Rectal smooth muscle tissue (tissue), 1 donor: ENCODE results near the gene RNU7-1.

Experiments
- H3K27ac ChIP-seq: one replicate; pipeline ENCODE4 v1.7.0; 2013; ENCODE audit warnings: low read depth, low read length, inconsistent platforms
- H3K27me3 ChIP-seq: one replicate; pipeline ENCODE4 v1.7.0; 2013; ENCODE audit warnings: low read length; ENCODE audit not compliant: control insufficient read depth, insufficient read depth
- H3K36me3 ChIP-seq: one replicate; pipeline ENCODE4 v1.7.0; 2013; ENCODE audit warnings: low read length; ENCODE audit not compliant: control insufficient read depth, insufficient read depth
- H3K4me1 ChIP-seq: one replicate; pipeline ENCODE4 v1.7.0; 2013; ENCODE audit warnings: low read length; ENCODE audit not compliant: control insufficient read depth, insufficient read depth
- H3K4me3 ChIP-seq: one replicate; pipeline ENCODE4 v1.7.0; 2013; ENCODE audit warnings: low read length
- H3K9ac ChIP-seq: one replicate; pipeline ENCODE4 v1.7.0; 2013; ENCODE audit warnings: low read length

RNU7-1 gene

DNA sequence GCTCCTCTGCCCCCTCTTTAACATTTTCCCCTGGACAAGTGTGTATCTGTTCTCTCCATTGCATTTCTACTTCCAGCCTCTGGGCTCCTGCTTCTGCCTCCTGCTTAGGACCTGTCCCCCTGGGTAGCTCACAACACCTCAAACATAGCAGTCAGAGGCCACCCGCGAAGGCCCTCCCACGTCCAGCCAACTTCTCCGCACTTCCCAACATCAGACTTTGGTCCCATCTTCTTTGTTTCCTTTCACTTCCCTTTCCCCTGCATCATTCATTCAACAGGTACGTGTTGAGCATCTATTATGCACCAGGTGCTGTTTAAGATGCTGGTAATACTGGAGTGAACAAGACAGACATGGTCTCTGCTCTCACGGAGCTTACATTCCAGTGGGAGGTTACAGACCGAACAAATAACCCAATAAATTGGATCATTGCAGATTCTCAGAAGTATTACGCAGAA is 3.3 kb downstream of the RNU7-1 start:
- no peaks in the 10 kb centered on the region for H3K27me3 ChIP-seq
- H3K4me1 ChIP-seq: peaks cover 16% of the 10 kb centered on the region
- no peak overlapping the region for H3K9ac ChIP-seq
- H3K36me3 ChIP-seq: no peaks in the 10 kb centered on the region
- no peak overlapping the region for H3K27ac ChIP-seq
- peak overlapping the region; percentile 59 for H3K4me3 ChIP-seq

DNA sequence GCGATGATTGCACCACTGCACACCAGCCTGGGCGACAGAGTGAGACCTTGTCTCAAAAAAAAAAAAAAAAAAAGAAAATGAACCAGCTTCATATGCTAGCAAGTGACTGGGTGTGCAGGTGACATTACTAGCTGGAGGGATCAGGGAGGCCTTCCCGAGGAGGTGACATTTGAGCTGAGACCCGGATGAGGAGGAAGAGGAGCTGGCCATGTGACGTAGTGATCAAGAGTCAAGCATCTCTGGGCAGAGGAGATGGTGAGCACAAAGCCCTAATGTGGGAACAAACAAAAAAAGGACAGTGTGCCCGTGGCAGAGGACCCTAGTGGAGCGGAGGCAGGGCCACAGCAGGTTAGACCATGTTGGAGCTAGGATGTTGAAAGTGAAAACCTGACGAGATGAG is 4.0 kb downstream of the RNU7-1 start:
- Histone ChIP-seq H3K9ac (no peak overlapping the region), H3K4me1 (peaks cover 16% of the 10 kb centered on the region), H3K27me3 (no peaks in the 10 kb centered on the region), H3K36me3 (no peaks in the 10 kb centered on the region), H3K4me3 (no peak overlapping the region), H3K27ac (no peak overlapping the region)

DNA sequence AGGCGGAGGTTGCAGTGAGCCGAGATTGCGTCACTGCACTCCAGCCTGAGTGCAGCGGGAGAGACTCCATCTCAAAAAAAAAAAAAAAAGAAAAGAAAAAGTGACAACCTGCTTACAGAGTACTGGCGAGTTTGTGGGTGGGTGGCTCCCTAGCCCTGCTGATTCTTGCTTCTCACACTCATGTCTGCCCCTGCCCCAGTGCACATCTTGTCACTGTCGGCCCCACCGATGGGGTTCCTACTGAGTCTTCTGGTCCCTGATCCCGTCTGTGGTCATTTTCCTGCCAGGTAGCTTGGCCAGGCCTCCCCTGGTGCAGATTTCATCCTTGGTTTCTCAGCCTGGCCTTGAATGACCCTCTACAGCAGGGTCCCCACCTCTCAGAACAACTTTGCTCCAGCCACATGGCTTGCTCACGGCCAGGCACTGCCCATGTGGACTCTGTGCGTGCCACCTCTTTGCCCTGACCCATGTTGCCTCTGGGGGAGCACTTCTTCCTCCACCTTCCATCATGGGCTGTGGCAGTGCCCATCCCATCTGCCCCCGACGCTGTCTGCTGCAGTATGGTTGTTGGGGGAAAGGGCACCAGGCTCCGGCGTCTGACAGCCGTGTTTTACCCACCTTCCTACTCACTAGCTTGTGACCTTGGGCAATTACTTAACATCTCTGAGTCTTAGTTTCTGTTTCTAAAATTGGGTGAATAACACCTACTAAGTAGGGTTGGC is 5.4 kb downstream of the RNU7-1 start:
- H3K9ac ChIP-seq: no peak overlapping the region
- no peak overlapping the region for H3K27ac ChIP-seq
- no peaks in the 10 kb centered on the region for H3K27me3 ChIP-seq
- peaks cover 8% of the 10 kb centered on the region for H3K4me1 ChIP-seq
- no peaks in the 10 kb centered on the region for H3K36me3 ChIP-seq
- no peak overlapping the region for H3K4me3 ChIP-seq

- H3K27me3 ChIP-seq: no peaks in the 10 kb centered on the region
- no peak overlapping the region for H3K9ac ChIP-seq
- H3K27ac ChIP-seq: no peak overlapping the region
- H3K36me3 ChIP-seq: no peaks in the 10 kb centered on the region
- H3K4me1 ChIP-seq: peaks cover 3% of the 10 kb centered on the region
- no peak overlapping the region for H3K4me3 ChIP-seq
Observed at GRCh38 chr12:6950401-6950801, 6.8 kb downstream of the RNU7-1 start.

- H3K4me1 ChIP-seq: no peaks in the 10 kb centered on the region
- peak within 1 kb of the TSS; percentile 39 for H3K9ac ChIP-seq
- H3K27me3 ChIP-seq: no peaks in the 10 kb centered on the region
- peak within 1 kb of the TSS; percentile 37 for H3K27ac ChIP-seq
- no peaks in the 10 kb centered on the region for H3K36me3 ChIP-seq
- peak within 1 kb of the TSS; percentile 62 for H3K4me3 ChIP-seq
Observed at GRCh38 chr12:6950811-6951540, 7.4 kb downstream of the RNU7-1 start, which contains the start of gene PTPN6. Gene PTPN6 (plus strand): TSS chr12:6951356. CDS start chr12:6951513, 157 bp downstream.

- peak overlapping the region; percentile 62 for H3K4me3 ChIP-seq
- H3K27me3 ChIP-seq: no peaks in the 10 kb centered on the region
- H3K27ac ChIP-seq: peak overlapping the region; percentile 37
- peaks cover 2% of the 10 kb centered on the region for H3K36me3 ChIP-seq
- no peaks in the 10 kb centered on the region for H3K4me1 ChIP-seq
- H3K9ac ChIP-seq: peak overlapping the region; percentile 39
Observed at GRCh38 chr12:6951551-6952120, 8.0 kb downstream of the RNU7-1 start.

DNA sequence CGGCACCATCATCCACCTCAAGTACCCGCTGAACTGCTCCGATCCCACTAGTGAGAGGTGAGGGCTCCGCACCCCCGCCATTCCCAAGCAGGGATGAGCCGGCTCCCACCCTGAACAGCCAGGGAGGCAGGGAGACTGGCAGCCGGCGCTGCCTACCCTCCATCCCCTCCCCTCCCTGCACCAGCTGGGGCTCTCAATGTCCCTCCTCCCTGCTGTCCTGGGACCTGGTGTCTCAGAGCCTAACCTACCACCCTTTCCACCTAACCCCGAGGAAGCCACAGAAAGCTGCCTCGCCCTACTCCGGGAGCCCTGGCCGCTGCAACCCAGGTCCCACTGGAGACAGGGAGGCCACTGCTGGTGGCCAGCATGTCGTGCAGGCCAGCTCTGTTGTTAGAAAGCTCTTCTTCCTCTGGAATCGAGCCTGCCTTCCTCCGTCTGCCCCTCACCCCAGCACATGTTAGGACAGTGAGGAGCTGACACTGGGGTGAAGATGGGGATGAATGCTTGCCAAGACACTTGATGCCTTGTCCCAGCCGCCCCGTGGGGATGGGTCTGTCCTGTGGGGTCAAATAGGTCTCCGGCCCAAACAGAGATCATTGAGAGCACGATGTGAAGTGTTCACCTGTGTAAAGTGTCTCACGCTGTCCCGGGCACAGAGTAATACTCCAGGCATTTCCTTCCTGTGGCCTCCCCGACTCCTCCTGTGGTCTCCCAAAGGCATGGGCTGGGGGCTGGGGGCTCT is 8.7 kb downstream of the RNU7-1 start:
- H3K4me1 ChIP-seq: no peaks in the 10 kb centered on the region
- peaks cover 2% of the 10 kb centered on the region for H3K36me3 ChIP-seq
- peak overlapping the region; percentile 62 for H3K4me3 ChIP-seq
- H3K9ac ChIP-seq: peak overlapping the region; percentile 39
- H3K27ac ChIP-seq: no peak overlapping the region
- H3K27me3 ChIP-seq: no peaks in the 10 kb centered on the region

GRCh38 chr12:6952863-6953441 is 9.3 kb downstream of the RNU7-1 start:
- peak overlapping the region; percentile 62 for H3K4me3 ChIP-seq
- H3K4me1 ChIP-seq: no peaks in the 10 kb centered on the region
- peak overlapping the region; percentile 38 for H3K9ac ChIP-seq

GRCh38 chr12:6953442-6954315 is 10.1 kb downstream of the RNU7-1 start:
- Histone ChIP-seq H3K4me1 (no peaks in the 10 kb centered on the region), H3K36me3 (peaks cover 2% of the 10 kb centered on the region), H3K27me3 (no peaks in the 10 kb centered on the region), H3K27ac (no peak overlapping the region), H3K4me3 (peak overlapping the region; percentile 62), H3K9ac (peak overlapping the region; percentile 38)

More at GRCh38 chr12:6952863-6953441, 9.3 kb downstream of the RNU7-1 start:
- peaks cover 2% of the 10 kb centered on the region for H3K36me3 ChIP-seq
- no peak overlapping the region for H3K27ac ChIP-seq
- H3K27me3 ChIP-seq: no peaks in the 10 kb centered on the region

DNA sequence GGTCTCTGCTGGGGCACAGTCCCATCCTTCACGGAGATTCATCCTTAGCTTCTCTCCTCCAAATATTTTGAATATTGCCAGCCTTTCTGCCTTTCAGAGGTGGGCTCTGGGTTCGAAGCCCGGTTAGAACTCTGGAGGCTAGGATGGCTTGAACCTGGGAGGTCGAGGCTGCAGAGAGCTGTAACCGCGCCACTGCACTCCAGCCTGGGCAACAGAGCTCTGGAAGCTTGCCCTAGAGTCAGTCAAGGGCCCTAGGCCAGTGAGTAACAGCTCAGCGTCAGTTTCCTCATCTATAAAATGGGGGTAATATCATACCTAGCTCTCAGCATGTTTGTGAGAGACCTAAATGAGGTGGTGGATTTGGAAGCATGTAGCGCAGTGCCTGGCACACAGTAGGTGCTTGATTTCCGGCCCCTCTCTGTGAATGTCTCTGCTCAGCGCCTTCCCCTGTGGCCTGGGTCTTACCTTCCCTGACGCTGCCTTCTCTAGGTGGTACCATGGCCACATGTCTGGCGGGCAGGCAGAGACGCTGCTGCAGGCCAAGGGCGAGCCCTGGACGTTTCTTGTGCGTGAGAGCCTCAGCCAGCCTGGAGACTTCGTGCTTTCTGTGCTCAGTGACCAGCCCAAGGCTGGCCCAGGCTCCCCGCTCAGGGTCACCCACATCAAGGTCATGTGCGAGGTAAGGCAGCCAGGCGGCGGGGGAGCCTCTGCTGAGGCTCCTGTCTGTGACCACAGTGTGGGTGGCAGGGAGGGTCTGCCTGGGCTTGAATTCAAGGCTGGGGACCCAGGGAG is 10.9 kb downstream of the RNU7-1 start:
- peak overlapping the region; percentile 57 for H3K4me3 ChIP-seq
- peaks cover 2% of the 10 kb centered on the region for H3K36me3 ChIP-seq
- H3K4me1 ChIP-seq: no peaks in the 10 kb centered on the region
- H3K27me3 ChIP-seq: no peaks in the 10 kb centered on the region
- no peak overlapping the region for H3K9ac ChIP-seq
- H3K27ac ChIP-seq: no peak overlapping the region
